22Rv1 (cell line): ENCODE measurements around the gene THSD4.
"Not testable (repeated sequence)": the region's sequence is repeated elsewhere in the genome, so short reads cannot be mapped to it uniquely, and the experiment has no call there.

Experiments used
- H3K27ac ChIP-seq: fragments of 450-650 bp; 2 replicates; pipeline ENCODE4 v1.5.1; 2017
- ZFX ChIP-seq: fragments of 450-650 bp; IDR thresholded peaks from 2 replicates; pipeline ENCODE4 v1.6.1; 2017; ENCODE audit warnings: antibody characterized with exemption, borderline replicate concordance
- TF ChIP-seq, protein P1 (sequence below): fragments of 450-650 bp; IDR thresholded peaks from 2 replicates; pipeline ENCODE4 v1.5.1; 2017; ENCODE audit warnings: mild to moderate bottlenecking

THSD4 gene

DNA sequence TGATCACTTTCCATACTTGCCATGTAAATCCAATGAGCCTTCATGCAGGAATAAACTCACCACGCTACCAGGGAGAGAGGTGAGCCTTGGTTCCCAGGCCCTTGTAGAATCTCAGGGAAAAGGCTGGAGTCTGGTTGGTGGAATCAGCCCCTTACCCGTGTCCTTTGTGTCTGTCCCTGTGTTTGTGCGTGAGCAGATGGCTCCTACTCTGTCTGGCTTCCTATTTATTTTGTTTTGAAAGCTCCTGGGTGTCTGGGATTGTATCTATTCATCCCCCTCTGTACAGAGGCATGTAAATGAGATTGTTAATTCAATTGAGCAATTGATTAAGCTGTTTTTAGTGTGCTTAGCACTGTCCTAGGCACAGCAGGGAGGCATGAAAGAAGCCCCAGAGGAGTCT is 278.1 kb downstream of the THSD4 start:
- TF ChIP-seq ZFX = no peak
- TF ChIP-seq, protein P1, sequence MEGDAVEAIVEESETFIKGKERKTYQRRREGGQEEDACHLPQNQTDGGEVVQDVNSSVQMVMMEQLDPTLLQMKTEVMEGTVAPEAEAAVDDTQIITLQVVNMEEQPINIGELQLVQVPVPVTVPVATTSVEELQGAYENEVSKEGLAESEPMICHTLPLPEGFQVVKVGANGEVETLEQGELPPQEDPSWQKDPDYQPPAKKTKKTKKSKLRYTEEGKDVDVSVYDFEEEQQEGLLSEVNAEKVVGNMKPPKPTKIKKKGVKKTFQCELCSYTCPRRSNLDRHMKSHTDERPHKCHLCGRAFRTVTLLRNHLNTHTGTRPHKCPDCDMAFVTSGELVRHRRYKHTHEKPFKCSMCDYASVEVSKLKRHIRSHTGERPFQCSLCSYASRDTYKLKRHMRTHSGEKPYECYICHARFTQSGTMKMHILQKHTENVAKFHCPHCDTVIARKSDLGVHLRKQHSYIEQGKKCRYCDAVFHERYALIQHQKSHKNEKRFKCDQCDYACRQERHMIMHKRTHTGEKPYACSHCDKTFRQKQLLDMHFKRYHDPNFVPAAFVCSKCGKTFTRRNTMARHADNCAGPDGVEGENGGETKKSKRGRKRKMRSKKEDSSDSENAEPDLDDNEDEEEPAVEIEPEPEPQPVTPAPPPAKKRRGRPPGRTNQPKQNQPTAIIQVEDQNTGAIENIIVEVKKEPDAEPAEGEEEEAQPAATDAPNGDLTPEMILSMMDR = no peak
- H3K27ac ChIP-seq = no peak overlapping the region

- TF ChIP-seq, protein P1 = no peak
- no peak overlapping the region for H3K27ac ChIP-seq
These were observed 281.4 kb downstream of the THSD4 start for GRCh38 chr15:71396536-71397125.

GRCh38 chr15:71397377-71397776 is 282.1 kb downstream of the THSD4 start:
- TF ChIP-seq, protein P1 = no peak
- TF ChIP-seq ZFX = no peak
- no peak overlapping the region for H3K27ac ChIP-seq

- no peak overlapping the region for H3K27ac ChIP-seq
- no peak for TF ChIP-seq ZFX
- TF ChIP-seq, protein P1 = no peak
These were observed 285.0 kb downstream of the THSD4 start for GRCh38 chr15:71400294-71400693.

GRCh38 chr15:71401728-71402127 is 286.5 kb downstream of the THSD4 start:
- not testable (repeated sequence) for H3K27ac ChIP-seq

DNA sequence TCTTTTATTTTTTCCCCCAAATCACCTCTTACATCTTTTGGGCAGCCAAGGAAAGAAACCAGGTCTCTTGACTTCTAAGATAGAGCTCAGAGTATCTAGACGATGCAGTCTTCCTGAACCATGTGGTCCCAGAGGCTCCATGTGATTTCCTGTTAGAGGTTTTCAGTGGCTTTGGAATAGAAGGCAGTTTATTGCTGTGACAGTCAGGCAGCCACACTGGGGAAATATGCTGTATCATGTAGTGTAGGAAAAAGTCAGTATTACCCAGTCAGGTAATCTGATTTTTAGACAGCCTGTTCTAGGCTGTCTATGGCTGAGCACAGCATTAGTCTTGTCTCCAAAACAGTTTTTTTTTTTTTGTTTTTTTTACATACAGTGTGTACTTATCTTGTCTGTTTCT is 294.3 kb downstream of the THSD4 start:
- H3K27ac ChIP-seq = no peak overlapping the region
- TF ChIP-seq, protein P1 = no peak
- TF ChIP-seq ZFX = no peak

DNA sequence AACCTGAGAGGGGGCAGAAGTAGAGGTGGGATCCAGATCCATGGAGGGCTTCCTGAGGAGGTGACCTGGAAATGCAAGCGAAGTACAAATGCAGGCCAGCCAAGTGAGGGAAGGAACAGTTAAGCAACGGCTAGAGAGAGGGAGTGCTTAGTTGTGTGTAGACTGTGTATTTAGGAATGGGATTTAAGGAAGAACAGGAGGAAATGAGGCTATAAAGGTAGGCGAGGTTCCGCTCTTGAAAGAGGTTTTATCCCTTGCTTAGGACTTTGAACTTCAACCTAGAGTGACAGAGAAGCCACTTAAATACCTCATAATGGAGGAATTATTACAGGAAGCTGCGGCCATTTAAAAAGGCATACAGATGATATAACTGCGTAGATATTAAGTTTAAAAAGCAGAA is 295.1 kb downstream of the THSD4 start:
- no peak for TF ChIP-seq ZFX
- TF ChIP-seq, protein P1 = no peak
- H3K27ac ChIP-seq = no peak overlapping the region
